ENCODE results near the gene SNAI3. TPM values are rescaled to one million over a fixed set of nuclear protein-coding genes. Genes with fewer than 3 reads are reported as not detected.

SNAI3 gene
- total and polyA plus RNA-seq, 2 experiments from 2014 or later = 2.9 to 3.7 TPM

- H3K27ac ChIP-seq = no peak overlapping the region
- DNase-seq (ENCODE audit: low read depth in 1 of 2, low spot score in 1 of 2) = no peak
- no peaks in the 10 kb centered on the region for H3K9me3 ChIP-seq (ENCODE audit: low read depth)
- peaks cover 7% of the 10 kb centered on the region for H3K36me3 ChIP-seq
- H3K27me3 ChIP-seq = no peaks in the 10 kb centered on the region
- peaks cover 9% of the 10 kb centered on the region for H3K4me1 ChIP-seq (ENCODE audit: low read depth)
- no peak for TF ChIP-seq CTCF (IDR thresholded peaks at IDR 0.05; ENCODE audit: low read depth, low read length)
- no peak overlapping the region for H3K4me3 ChIP-seq
Observed at GRCh38 chr16:88693420-88694177, 7.3 kb upstream of the SNAI3 start.

- no peak for TF ChIP-seq CTCF (IDR thresholded peaks at IDR 0.05; ENCODE audit: low read depth, low read length)
- no peak overlapping the region for H3K4me3 ChIP-seq
- H3K36me3 ChIP-seq = peaks cover 6% of the 10 kb centered on the region
- no peak for DNase-seq (ENCODE audit: low read depth in 1 of 2, low spot score in 1 of 2)
- no peak overlapping the region for H3K27ac ChIP-seq
- H3K27me3 ChIP-seq = no peaks in the 10 kb centered on the region
- peaks cover 16% of the 10 kb centered on the region for H3K4me1 ChIP-seq (ENCODE audit: low read depth)
- no peaks in the 10 kb centered on the region for H3K9me3 ChIP-seq (ENCODE audit: low read depth)
Observed at GRCh38 chr16:88692861-88693260, 6.6 kb upstream of the SNAI3 start.

- TF ChIP-seq CTCF (IDR thresholded peaks at IDR 0.05; ENCODE audit: low read depth, low read length) = no peak
- Histone ChIP-seq H3K27ac (no peak overlapping the region), H3K27me3 (no peaks in the 10 kb centered on the region), H3K36me3 (peaks cover 2% of the 10 kb centered on the region), H3K4me1 (ENCODE audit: low read depth) (peaks cover 19% of the 10 kb centered on the region), H3K9me3 (ENCODE audit: low read depth) (no peaks in the 10 kb centered on the region), H3K4me3 (no peak overlapping the region)
- no peak for DNase-seq (ENCODE audit: low read depth in 1 of 2, low spot score in 1 of 2)
Observed at GRCh38 chr16:88691924-88692560, 5.7 kb upstream of the SNAI3 start.

- Histone ChIP-seq H3K27me3 (no peaks in the 10 kb centered on the region), H3K36me3 (no peaks in the 10 kb centered on the region), H3K4me3 (no peak overlapping the region), H3K27ac (no peak overlapping the region), H3K4me1 (ENCODE audit: low read depth) (peaks cover 19% of the 10 kb centered on the region), H3K9me3 (ENCODE audit: low read depth) (no peaks in the 10 kb centered on the region)
- TF ChIP-seq CTCF (IDR thresholded peaks at IDR 0.05; ENCODE audit: low read depth, low read length) = no peak
- no peak for DNase-seq (ENCODE audit: low read depth in 1 of 2, low spot score in 1 of 2)
Observed at GRCh38 chr16:88691129-88691813, 5.0 kb upstream of the SNAI3 start.

- no peak for TF ChIP-seq CTCF (IDR thresholded peaks at IDR 0.05; ENCODE audit: low read depth, low read length)
- Histone ChIP-seq H3K27ac (no peak overlapping the region), H3K27me3 (peaks cover 4% of the 10 kb centered on the region), H3K4me3 (no peak overlapping the region), H3K36me3 (no peaks in the 10 kb centered on the region), H3K4me1 (ENCODE audit: low read depth) (peaks cover 19% of the 10 kb centered on the region), H3K9me3 (ENCODE audit: low read depth) (no peaks in the 10 kb centered on the region)
- no peak for DNase-seq (ENCODE audit: low read depth in 1 of 2, low spot score in 1 of 2)
Observed at GRCh38 chr16:88690341-88691128, 4.2 kb upstream of the SNAI3 start.

All from cardiac muscle cell (in vitro differentiated cells and primary cell).